Panc1 (cell line): ENCODE measurements around the gene TOM1L1. TPM values are rescaled to one million over a fixed set of nuclear protein-coding genes. Genes with fewer than 3 reads are reported as not detected.

ENCODE experiments used
- ATAC-seq: fragments of 200-7000 bp; cut with Tn5 transposase; 2 replicates; pipeline ENCODE4 v1.9.1; 2020; ENCODE audit warnings: mild to moderate bottlenecking, moderate library complexity
- BruUV-seq: library from RNA; stranded (reverse); fragments of 400-500 nt; replicated peaks from 2 replicates; lab custom pipeline; 2021; lab: Mats Ljungman, UMichigan
- CTCF ChIA-PET: fragments of 300-600 bp; sonication (Branson Sonifier 250); formaldehyde crosslinking; loops from one replicate; lab custom pipeline; 2022; ENCODE audit warnings: antibody characterized with exemption; lab: Charles Lee
- POLR2A ChIA-PET: fragments of 300-600 bp; sonication (Branson Sonifier 250); formaldehyde crosslinking; loops from one replicate; lab custom pipeline; 2022; ENCODE audit warnings: antibody characterized with exemption; lab: Charles Lee
- DNase-seq: peaks from one replicate; pipeline ENCODE4 v3.0.0-alpha.2; 2010; ENCODE audit warnings: low read depth, low spot score
- H3K27ac ChIP-seq: 2 replicates; pipeline ENCODE4 v1.5.1; 2011; ENCODE audit warnings: mild to moderate bottlenecking, low read length, inconsistent platforms
- H3K27me3 ChIP-seq: fragments of 200-500 bp; sonication (Bioruptor generic); 2 replicates; pipeline ENCODE4 v1.6.0; 2014; ENCODE audit warnings: low read length, inconsistent platforms; ENCODE audit not compliant: control insufficient read depth, insufficient read depth
- H3K36me3 ChIP-seq: fragments of 200-500 bp; sonication (Bioruptor generic); 2 replicates; pipeline ENCODE4 v1.5.1; 2014; ENCODE audit warnings: inconsistent platforms, mild to moderate bottlenecking, low read length, moderate library complexity; ENCODE audit not compliant: control insufficient read depth, insufficient read depth
- H3K4me1 ChIP-seq: 2 replicates; pipeline ENCODE4 v1.5.1; 2011; ENCODE audit warnings: inconsistent platforms, mild to moderate bottlenecking, low read length, moderate library complexity; ENCODE audit not compliant: control insufficient read depth, insufficient read depth
- H3K4me3 ChIP-seq, 2 experiments: 2 replicates each; pipeline ENCODE4 v1.5.1; 2011 to 2012; ENCODE audit warnings: low read depth in 2 of 2, low read length in 2 of 2, mild to moderate bottlenecking in 2 of 2, inconsistent platforms in 1 of 2, moderate library complexity in 1 of 2
- H3K9me3 ChIP-seq: fragments of 200-500 bp; sonication (Bioruptor generic); 2 replicates; pipeline ENCODE4 v1.5.1; 2014; ENCODE audit warnings: low read depth, mild to moderate bottlenecking, inconsistent platforms, low read length, moderate library complexity; ENCODE audit not compliant: control insufficient read depth, insufficient read depth
- CTCF ChIP-seq: fragments of 450-650 bp; IDR thresholded peaks from 2 replicates; pipeline ENCODE4 v1.5.1; 2017; ENCODE audit warnings: mild to moderate bottlenecking
- POLR2AphosphoS5 ChIP-seq: IDR thresholded peaks from 2 replicates; pipeline ENCODE4 v1.6.1; 2012; ENCODE audit warnings: mild to moderate bottlenecking, low read depth, low read length, moderate library complexity
- SIN3A ChIP-seq: IDR thresholded peaks from 2 replicates; pipeline ENCODE4 v1.6.1; 2012; ENCODE audit warnings: low read depth, mild to moderate bottlenecking, low read length, moderate library complexity, borderline replicate concordance; ENCODE audit not compliant: insufficient read depth
- TCF7L2 ChIP-seq: IDR thresholded peaks from 2 replicates; pipeline ENCODE4 v1.6.1; 2011; ENCODE audit warnings: mild to moderate bottlenecking, low read depth, low read length, inconsistent platforms
- in situ Hi-C: cut with HindIII; loops from 2 replicates; pipeline ENCODE4 v1.10.0; 2016; ENCODE audit warnings: low sequenced_read_pairs, low pct_unique_long_range_greater_than_20kb
- intact Hi-C: fragments of 100-400 bp; cut with micrococcal nuclease; formaldehyde crosslinking; loops from one replicate; pipeline ENCODE4 v1.10.0; 2022; ENCODE audit not compliant: unreplicated experiment
- total RNA-seq: library from RNA; stranded (reverse); gene quantifications from one replicate; pipeline ENCODE4 v1.2.1, GENCODE V29; 2021; ENCODE audit not compliant: unreplicated experiment
- TF ChIP-seq, protein P1 (sequence below), 2 experiments: IDR thresholded peaks; 2 replicates each; pipeline ENCODE4 v1.6.1; 2011 to 2012; ENCODE audit warnings: low read depth in 2 of 2, control low read depth in 1 of 2, low read length in 1 of 2, mild to moderate bottlenecking in 1 of 2, moderate library complexity in 1 of 2; ENCODE audit not compliant: insufficient read depth in 1 of 2

TOM1L1 gene
- total RNA-seq, 1 experiment from 2014 or later, result 53.9 TPM

DNA sequence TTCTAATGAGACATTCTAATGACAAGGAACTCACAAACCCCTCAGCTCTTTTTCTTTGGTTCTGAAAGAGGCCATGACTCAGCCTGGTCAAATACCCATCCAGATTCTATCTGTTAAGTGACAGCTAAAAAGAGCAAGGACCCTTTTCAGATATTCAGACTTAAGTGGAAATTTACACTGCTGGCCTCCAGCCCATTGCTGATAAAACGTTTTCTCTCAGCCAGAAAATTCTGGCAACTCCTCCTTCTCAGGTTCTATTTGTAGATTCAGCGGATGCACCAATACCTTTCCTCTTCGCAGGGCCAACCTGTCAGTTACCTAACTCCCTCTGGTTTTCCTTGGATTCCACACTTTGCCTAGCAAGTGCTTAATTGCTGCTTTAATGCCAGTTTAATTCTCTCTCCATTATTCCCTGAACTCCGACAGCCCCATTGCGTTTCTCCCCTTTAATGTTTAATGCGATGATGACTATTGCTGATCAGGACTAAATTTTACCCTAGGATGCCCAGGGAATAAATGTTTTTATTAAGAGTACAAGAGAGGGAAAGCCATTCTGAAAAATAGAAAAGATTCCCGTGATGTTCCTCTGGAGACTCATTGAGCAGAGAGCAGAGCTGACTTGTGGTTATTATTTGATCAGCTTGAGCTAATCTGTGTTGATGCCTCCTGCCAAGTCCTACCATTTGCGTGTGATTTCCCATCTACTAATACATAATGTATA, 35.9 kb upstream of the TOM1L1 start:
- Histone ChIP-seq H3K27ac (no peak overlapping the region), H3K36me3 (no peaks in the 10 kb centered on the region), H3K9me3 (no peaks in the 10 kb centered on the region), H3K27me3 (no peaks in the 10 kb centered on the region), H3K4me1 (no peaks in the 10 kb centered on the region), H3K4me3 (no peak overlapping the region)
- no peak for TF ChIP-seq CTCF
- TF ChIP-seq TCF7L2, result no peak
- TF ChIP-seq, protein P1, sequence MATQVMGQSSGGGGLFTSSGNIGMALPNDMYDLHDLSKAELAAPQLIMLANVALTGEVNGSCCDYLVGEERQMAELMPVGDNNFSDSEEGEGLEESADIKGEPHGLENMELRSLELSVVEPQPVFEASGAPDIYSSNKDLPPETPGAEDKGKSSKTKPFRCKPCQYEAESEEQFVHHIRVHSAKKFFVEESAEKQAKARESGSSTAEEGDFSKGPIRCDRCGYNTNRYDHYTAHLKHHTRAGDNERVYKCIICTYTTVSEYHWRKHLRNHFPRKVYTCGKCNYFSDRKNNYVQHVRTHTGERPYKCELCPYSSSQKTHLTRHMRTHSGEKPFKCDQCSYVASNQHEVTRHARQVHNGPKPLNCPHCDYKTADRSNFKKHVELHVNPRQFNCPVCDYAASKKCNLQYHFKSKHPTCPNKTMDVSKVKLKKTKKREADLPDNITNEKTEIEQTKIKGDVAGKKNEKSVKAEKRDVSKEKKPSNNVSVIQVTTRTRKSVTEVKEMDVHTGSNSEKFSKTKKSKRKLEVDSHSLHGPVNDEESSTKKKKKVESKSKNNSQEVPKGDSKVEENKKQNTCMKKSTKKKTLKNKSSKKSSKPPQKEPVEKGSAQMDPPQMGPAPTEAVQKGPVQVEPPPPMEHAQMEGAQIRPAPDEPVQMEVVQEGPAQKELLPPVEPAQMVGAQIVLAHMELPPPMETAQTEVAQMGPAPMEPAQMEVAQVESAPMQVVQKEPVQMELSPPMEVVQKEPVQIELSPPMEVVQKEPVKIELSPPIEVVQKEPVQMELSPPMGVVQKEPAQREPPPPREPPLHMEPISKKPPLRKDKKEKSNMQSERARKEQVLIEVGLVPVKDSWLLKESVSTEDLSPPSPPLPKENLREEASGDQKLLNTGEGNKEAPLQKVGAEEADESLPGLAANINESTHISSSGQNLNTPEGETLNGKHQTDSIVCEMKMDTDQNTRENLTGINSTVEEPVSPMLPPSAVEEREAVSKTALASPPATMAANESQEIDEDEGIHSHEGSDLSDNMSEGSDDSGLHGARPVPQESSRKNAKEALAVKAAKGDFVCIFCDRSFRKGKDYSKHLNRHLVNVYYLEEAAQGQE (IDR thresholded peaks at IDR 0.05; ENCODE audit: insufficient read depth in 1 of 2, low read depth in 2 of 2, low read length in 1 of 2), result no peak
- TF ChIP-seq SIN3A, result no peak
- TF ChIP-seq POLR2AphosphoS5, result no peak
- in situ Hi-C loops, result no loop called here
- intact Hi-C loops, result no loop called here
- CTCF ChIA-PET, result no interaction called here
- POLR2A ChIA-PET, result no interaction called here
- DNase-seq, result no peak
- ATAC-seq, result no peak
- BruUV-seq, result no TSS peak

DNA sequence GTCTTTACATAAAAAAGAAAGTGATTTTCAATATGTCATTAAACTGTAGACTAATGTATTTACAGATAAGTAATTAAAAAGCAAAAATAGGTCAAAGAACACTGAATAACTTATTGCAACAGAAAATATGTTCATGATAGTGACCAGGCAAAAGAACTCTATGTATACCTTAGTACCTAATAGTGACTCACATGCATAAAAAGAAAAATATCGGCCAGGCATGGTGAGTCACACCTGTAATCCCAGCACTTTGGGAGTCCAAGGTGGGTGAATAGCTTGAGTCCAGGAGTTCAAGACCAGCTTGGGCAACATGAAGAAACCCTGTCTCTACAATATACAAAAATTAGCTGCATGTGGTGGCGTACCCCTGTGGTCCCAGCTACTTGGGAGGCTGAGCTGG, 33.0 kb upstream of the TOM1L1 start:
- no peak overlapping the region for H3K27ac ChIP-seq
- TF ChIP-seq, protein P1 (IDR thresholded peaks at IDR 0.05; ENCODE audit: insufficient read depth in 1 of 2, low read depth in 2 of 2, low read length in 1 of 2), result no peak
- no peaks in the 10 kb centered on the region for H3K36me3 ChIP-seq
- DNase-seq, result no peak
- ChIA-PET CTCF (no interaction called here), POLR2A (no interaction called here)
- in situ Hi-C loops (no loop called here), intact Hi-C loops (no loop called here)
- H3K4me3 ChIP-seq, result no peak overlapping the region
- H3K9me3 ChIP-seq, result no peaks in the 10 kb centered on the region
- H3K4me1 ChIP-seq, result no peaks in the 10 kb centered on the region
- no peaks in the 10 kb centered on the region for H3K27me3 ChIP-seq
- no TSS peak for BruUV-seq
- no peak for ATAC-seq
